Activated B cell treated with CpG ODN at 0.5 μM for 24 hours (primary cell): Measurements from ENCODE around the gene PSD4. TPM values are rescaled to one million over a fixed set of nuclear protein-coding genes. Genes with fewer than 3 reads are reported as not detected.
A peak's percentile ranks its signal among the peaks of the same experiment; 100 is the strongest.

ENCODE experiments used
- ATAC-seq: fragments of 200-7000 bp; cut with Tn5 transposase; one replicate; pipeline ENCODE4 v1.10.0; 2021; ENCODE audit warnings: low read depth, mild to moderate bottlenecking, moderate library complexity
- CTCF ChIA-PET: fragments of 350-600 bp; sonication (Branson Sonifier 250); formaldehyde crosslinking; loops from one replicate; lab custom pipeline; 2021; ENCODE audit warnings: antibody characterized with exemption; lab: Charles Lee
- POLR2A ChIA-PET: fragments of 350-600 bp; sonication (Branson Sonifier 250); formaldehyde crosslinking; loops from one replicate; lab custom pipeline; 2021; ENCODE audit warnings: antibody characterized with exemption; lab: Charles Lee
- DNase-seq: peaks from one replicate; pipeline ENCODE4 v3.0.0; 2022
- H3K27ac Mint-ChIP-seq: one replicate; pipeline ENCODE4 v1.8.0; 2020; ENCODE audit warnings: mixed read lengths
- H3K27me3 Mint-ChIP-seq: one replicate; pipeline ENCODE4 v1.8.0; 2021; ENCODE audit warnings: mixed read lengths
- H3K36me3 Mint-ChIP-seq: one replicate; pipeline ENCODE4 v1.8.0; 2021; ENCODE audit warnings: low read depth, mixed read lengths
- H3K4me1 Mint-ChIP-seq: one replicate; pipeline ENCODE4 v1.8.0; 2021; ENCODE audit warnings: mixed read lengths
- H3K4me3 Mint-ChIP-seq: one replicate; pipeline ENCODE4 v1.8.0; 2020; ENCODE audit warnings: mild to moderate bottlenecking, mixed read lengths
- H3K9me3 Mint-ChIP-seq: one replicate; pipeline ENCODE4 v1.8.0; 2020; ENCODE audit warnings: mixed read lengths
- CTCF ChIP-seq: fragments of 200-600 bp; IDR thresholded peaks from one replicate; pipeline ENCODE4 v1.8.0; 2022; ENCODE audit warnings: antibody characterized with exemption, mild to moderate bottlenecking
- intact Hi-C: fragments of 100-400 bp; cut with micrococcal nuclease; formaldehyde crosslinking; loops from one replicate; pipeline ENCODE4 v1.15.1; 2024
- total RNA-seq: library from RNA; stranded (reverse); gene quantifications from 2 replicates; pipeline ENCODE4 v1.2.3, GENCODE V29; 2022

The PSD4 gene
- total RNA-seq, 1 donor from 2014 or later = 182 TPM

DNA sequence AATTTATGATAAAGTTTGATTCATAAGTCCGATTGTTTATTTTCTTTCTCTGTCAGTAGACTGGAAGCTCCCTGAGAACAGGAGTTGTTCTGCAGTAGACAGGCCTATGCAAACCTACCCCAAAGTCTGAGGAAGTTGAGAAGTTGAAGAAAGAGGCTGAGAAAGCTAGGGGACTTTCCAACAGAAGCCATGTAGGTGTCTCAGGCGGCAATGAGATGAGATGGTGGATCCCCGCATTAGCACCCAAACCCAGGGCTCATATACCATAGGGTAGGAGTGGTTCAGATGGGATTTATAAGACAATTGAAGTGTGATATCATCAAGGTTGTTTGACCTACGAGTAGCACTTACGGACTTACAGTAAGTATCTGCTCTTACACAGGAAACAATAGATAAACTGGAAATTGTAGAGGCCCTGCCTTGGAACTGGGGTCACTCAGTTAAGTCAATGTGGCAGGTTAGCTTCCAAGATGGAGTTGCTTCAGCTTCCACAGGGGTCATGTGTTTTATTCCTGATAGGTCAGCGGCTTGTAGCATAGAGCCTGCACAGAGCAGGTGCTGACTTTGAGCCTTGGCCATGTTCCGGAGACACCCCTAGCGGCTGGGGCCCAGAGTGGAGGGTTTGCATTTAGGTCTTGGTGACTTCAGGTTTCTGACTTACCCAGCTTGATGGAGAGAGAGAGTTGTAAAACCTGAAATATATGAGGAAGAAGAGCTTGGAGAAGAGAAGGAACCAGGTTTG, 2.3 kb upstream of the PSD4 start:
- TF ChIP-seq CTCF = no peak
- Mint-ChIP-seq H3K27me3 (peaks cover 2% of the 10 kb centered on the region), H3K9me3 (peaks cover 4% of the 10 kb centered on the region), H3K4me3 (peak overlapping the region; percentile 53), H3K4me1 (peaks cover 78% of the 10 kb centered on the region), H3K36me3 (peaks cover 19% of the 10 kb centered on the region), H3K27ac (peak overlapping the region; percentile 91)
- intact Hi-C loops = loop anchor here (10.0 kb wide), 2 partner anchors 523 to 1117 kb away; partner anchors contain the start of gene TMEM87B
- DNase-seq (no peak), ATAC-seq (no peak)
- CTCF ChIA-PET = interaction anchor here (0.9 to 5.8 kb wide), 3 partner anchors 9 to 34 kb away, joined by 3 to 120 read pairs (median 5); no protein-coding TSS in a partner anchor
- POLR2A ChIA-PET = interaction anchor here (0.6 to 5.0 kb wide), 4 partner anchors 10 to 23 kb away, joined by 3 to 88 read pairs (median 6); no protein-coding TSS in a partner anchor

DNA sequence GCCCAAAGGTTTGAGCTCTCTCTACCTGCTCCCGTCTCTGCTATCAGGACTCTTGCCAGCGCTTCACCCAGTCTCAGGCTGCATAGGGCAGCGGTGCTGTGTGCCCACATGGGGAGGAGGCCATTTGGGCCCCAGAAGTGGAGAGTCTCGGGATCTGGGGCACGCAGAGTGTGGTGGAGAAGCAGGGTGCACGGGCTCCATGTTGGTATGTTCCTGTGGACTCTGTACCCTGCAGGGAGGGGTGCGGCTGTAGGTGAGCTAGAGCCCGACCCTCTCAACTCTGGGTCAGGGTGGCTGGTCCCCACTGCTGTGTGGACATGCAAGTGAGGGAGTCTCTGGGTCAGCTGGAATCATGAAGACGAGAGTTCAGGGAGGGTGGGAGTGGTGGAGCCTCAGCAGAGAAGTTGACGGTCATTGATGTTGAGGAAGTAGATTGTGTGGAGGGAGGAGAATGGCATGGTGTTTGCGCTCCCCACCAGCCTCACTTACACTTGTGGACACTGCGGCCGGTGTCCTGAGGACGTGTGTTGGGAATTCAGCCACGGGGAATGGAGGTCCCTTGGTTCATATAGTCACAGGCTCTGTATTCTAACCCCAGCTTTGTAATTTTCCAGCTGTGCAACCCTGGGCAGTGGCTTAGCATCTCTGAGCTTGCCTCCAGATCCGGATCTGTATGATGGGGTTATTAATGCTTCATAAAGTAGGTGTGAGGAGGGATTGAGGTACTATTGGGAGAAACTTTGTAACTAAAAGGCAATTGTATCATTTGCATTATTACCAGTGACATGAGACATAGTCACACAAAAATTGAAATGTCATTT, 840 bp upstream of the PSD4 start:
- POLR2A ChIA-PET = interaction anchor here (0.6 to 5.4 kb wide), 14 partner anchors 9 to 217 kb away, joined by 3 to 88 read pairs (median 4); no protein-coding TSS in a partner anchor
- H3K9me3 Mint-ChIP-seq = peaks cover 4% of the 10 kb centered on the region
- H3K27ac Mint-ChIP-seq = peak overlapping the region; percentile 91
- H3K36me3 Mint-ChIP-seq = peaks cover 32% of the 10 kb centered on the region
- intact Hi-C loops = loop anchor here (10.0 kb wide), 2 partner anchors 522 to 1118 kb away; partner anchors contain the start of gene TMEM87B
- no peak for TF ChIP-seq CTCF
- ATAC-seq = no peak
- peaks cover 85% of the 10 kb centered on the region for H3K4me1 Mint-ChIP-seq
- DNase-seq = no peak
- H3K27me3 Mint-ChIP-seq = peaks cover 2% of the 10 kb centered on the region
- CTCF ChIA-PET = interaction anchor here (1.2 to 5.8 kb wide), 6 partner anchors 8 to 217 kb away, joined by 3 to 120 read pairs (median 4); no protein-coding TSS in a partner anchor
- H3K4me3 Mint-ChIP-seq = peak overlapping the region; percentile 87

DNA sequence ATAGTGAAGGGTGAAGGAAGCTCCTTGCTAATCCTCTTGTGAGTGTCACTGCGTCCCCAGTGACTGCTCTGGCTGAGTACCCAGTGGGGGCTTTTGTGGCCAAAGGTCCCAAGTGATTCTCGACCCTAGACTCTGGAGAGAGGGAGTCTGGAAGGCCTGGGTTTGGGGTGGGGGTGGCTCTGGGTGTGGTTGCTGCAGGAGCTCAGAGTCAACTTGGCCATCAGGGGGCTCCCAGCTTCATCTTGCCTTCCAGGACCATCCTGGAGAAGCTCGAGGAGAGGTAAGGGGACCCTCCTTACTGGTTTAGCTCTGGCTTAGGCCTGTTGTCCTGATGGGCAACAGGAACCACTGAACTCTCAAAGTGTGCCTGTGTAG, 592 bp downstream of the PSD4 start:
- peak overlapping the region; percentile 87 for H3K4me3 Mint-ChIP-seq
- ATAC-seq = no peak
- ChIA-PET CTCF (interaction anchor here (0.6 to 5.8 kb wide), 12 partner anchors 8 to 216 kb away, joined by 3 to 120 read pairs (median 4); no protein-coding TSS in a partner anchor), POLR2A (interaction anchor here (0.6 to 5.4 kb wide), 17 partner anchors 9 to 723 kb away, joined by 3 to 88 read pairs (median 6); partner anchors contain the start of gene SLC35F5)
- no peak for TF ChIP-seq CTCF
- peak overlapping the region; percentile 91 for H3K27ac Mint-ChIP-seq
- H3K9me3 Mint-ChIP-seq = peaks cover 4% of the 10 kb centered on the region
- H3K27me3 Mint-ChIP-seq = peaks cover 2% of the 10 kb centered on the region
- peaks cover 45% of the 10 kb centered on the region for H3K36me3 Mint-ChIP-seq
- intact Hi-C loops = loop anchor here (10.0 kb wide), 2 partner anchors 520 to 1120 kb away; partner anchors contain the start of gene TMEM87B
- DNase-seq = no peak
- peaks cover 85% of the 10 kb centered on the region for H3K4me1 Mint-ChIP-seq

DNA sequence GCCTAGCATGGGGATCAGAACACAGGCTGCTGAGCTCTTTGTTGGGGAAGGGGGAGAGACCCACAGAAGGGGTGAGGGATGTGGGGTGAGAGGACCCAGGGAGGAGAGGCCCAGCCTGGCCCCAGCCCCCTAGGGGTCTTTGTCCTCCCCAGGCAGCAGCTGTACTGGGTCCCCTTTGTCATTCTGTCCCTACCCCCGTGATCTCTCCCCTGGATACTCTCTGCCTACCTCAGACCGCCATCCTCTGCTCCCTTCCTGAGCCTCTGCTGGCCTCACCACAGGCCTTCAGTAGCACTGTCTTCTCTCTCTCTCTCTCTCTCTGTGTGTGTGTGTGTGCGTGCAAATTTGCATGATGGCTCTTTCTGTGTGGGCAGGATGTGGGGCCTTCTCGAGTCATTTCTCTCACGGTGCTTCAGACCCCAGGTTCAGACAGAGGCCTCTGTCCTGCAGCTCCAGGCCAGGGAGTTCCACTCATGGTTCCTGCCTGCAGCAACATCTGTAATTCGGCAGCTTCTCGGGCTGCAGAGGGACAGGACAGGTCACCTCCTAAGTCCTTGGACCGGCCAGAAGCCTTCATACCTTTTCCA, 1.4 kb downstream of the PSD4 start:
- CTCF ChIA-PET = interaction anchor here (0.9 to 5.8 kb wide), 8 partner anchors 9 to 215 kb away, joined by 3 to 120 read pairs (median 4); no protein-coding TSS in a partner anchor
- Mint-ChIP-seq H3K4me1 (peaks cover 87% of the 10 kb centered on the region), H3K4me3 (peak overlapping the region; percentile 87), H3K27ac (peak overlapping the region; percentile 91), H3K9me3 (peaks cover 4% of the 10 kb centered on the region), H3K27me3 (peaks cover 2% of the 10 kb centered on the region), H3K36me3 (peaks cover 45% of the 10 kb centered on the region)
- peak; percentile 50 for ATAC-seq
- TF ChIP-seq CTCF = no peak
- intact Hi-C loops = loop anchor here (1.0 to 10.0 kb wide), 6 partner anchors 18 to 1120 kb away; partner anchors contain the start of gene TMEM87B
- POLR2A ChIA-PET = interaction anchor here (0.6 to 5.4 kb wide), 19 partner anchors 9 to 1120 kb away, joined by 3 to 88 read pairs (median 6); partner anchors contain the start of gene SLC35F5
- peak; percentile 53 for DNase-seq
